ENCODE data around the gene ALG5.

ALG5 gene

GRCh38 chr13:36915896-36916640, 83.1 kb downstream of the ALG5 start:
- DNase-seq (ENCODE audit: low read depth in 2 of 2, low spot score in 1 of 2), result no peak

- no peak for DNase-seq (ENCODE audit: low read depth in 2 of 2, low spot score in 1 of 2)
Observed at GRCh38 chr13:36915106-36915505, 84.0 kb downstream of the ALG5 start.

- no peak for DNase-seq (ENCODE audit: low read depth in 2 of 2, low spot score in 1 of 2)
Observed at GRCh38 chr13:36914648-36915047, 84.5 kb downstream of the ALG5 start.

GRCh38 chr13:36913463-36913862, 85.7 kb downstream of the ALG5 start:
- no peak for DNase-seq (ENCODE audit: low read depth in 2 of 2, low spot score in 1 of 2)

GRCh38 chr13:36912973-36913372, 86.2 kb downstream of the ALG5 start:
- no peak for DNase-seq (ENCODE audit: low read depth in 2 of 2, low spot score in 1 of 2)

- DNase-seq (ENCODE audit: low read depth in 2 of 2, low spot score in 1 of 2), result no peak
Observed at GRCh38 chr13:36912369-36912768, 86.8 kb downstream of the ALG5 start.

- no peak for DNase-seq (ENCODE audit: low read depth in 2 of 2, low spot score in 1 of 2)
Observed at GRCh38 chr13:36910545-36910944, 88.6 kb downstream of the ALG5 start.

GRCh38 chr13:36907821-36908220, 91.3 kb downstream of the ALG5 start:
- no peak for DNase-seq (ENCODE audit: low read depth in 2 of 2, low spot score in 1 of 2)

GRCh38 chr13:36907266-36907665, 91.9 kb downstream of the ALG5 start:
- DNase-seq (ENCODE audit: low read depth in 2 of 2, low spot score in 1 of 2), result no peak

GRCh38 chr13:36905944-36906343, 93.2 kb downstream of the ALG5 start:
- DNase-seq (ENCODE audit: low read depth in 2 of 2, low spot score in 1 of 2), result no peak

GRCh38 chr13:36903925-36904595, 95.1 kb downstream of the ALG5 start:
- no peak for DNase-seq (ENCODE audit: low read depth in 2 of 2, low spot score in 1 of 2)

Data from stimulated activated CD8-positive, alpha-beta memory T cell treated with anti-CD3 and anti-CD28 coated beads, Interleukin-4, amount 100 ng/mL, for 4 hours (primary cell).